ENCODE data around the gene WWC2.

The WWC2 gene

GRCh38 chr4:183288955-183289354, 189.9 kb downstream of the WWC2 start:
- H3K4me3 Mint-ChIP-seq = no peak overlapping the region
- no peaks in the 10 kb centered on the region for H3K36me3 Mint-ChIP-seq
- ATAC-seq (ENCODE audit: low read depth) (no peak), DNase-seq (ENCODE audit: low spot score in 2 of 2) (no peak)
- H3K27ac Mint-ChIP-seq = no peak overlapping the region
- H3K27me3 Mint-ChIP-seq = peaks cover 12% of the 10 kb centered on the region
- H3K9me3 Mint-ChIP-seq = no peaks in the 10 kb centered on the region
- H3K4me1 Mint-ChIP-seq = no peaks in the 10 kb centered on the region

GRCh38 chr4:183289688-183290087, 190.6 kb downstream of the WWC2 start:
- Mint-ChIP-seq H3K9me3 (no peaks in the 10 kb centered on the region), H3K4me1 (no peaks in the 10 kb centered on the region), H3K27me3 (peaks cover 10% of the 10 kb centered on the region), H3K36me3 (no peaks in the 10 kb centered on the region), H3K4me3 (no peak overlapping the region), H3K27ac (no peak overlapping the region)
- no peak for ATAC-seq (ENCODE audit: low read depth)
- no peak for DNase-seq (ENCODE audit: low spot score in 2 of 2)

- Mint-ChIP-seq H3K9me3 (no peaks in the 10 kb centered on the region), H3K36me3 (no peaks in the 10 kb centered on the region), H3K27me3 (peaks cover 8% of the 10 kb centered on the region), H3K4me3 (no peak overlapping the region), H3K4me1 (no peaks in the 10 kb centered on the region), H3K27ac (no peak overlapping the region)
- DNase-seq (ENCODE audit: low spot score in 2 of 2) (no peak), ATAC-seq (ENCODE audit: low read depth) (no peak)
Measured at GRCh38 chr4:183291070-183291469, 192.0 kb downstream of the WWC2 start.

- Mint-ChIP-seq H3K36me3 (no peaks in the 10 kb centered on the region), H3K27ac (no peak overlapping the region), H3K4me3 (no peak overlapping the region)
Measured at GRCh38 chr4:183295711-183296110, 196.7 kb downstream of the WWC2 start.

GRCh38 chr4:183297675-183298074, 198.6 kb downstream of the WWC2 start:
- no peak for ATAC-seq (ENCODE audit: low read depth)
- no peak for DNase-seq (ENCODE audit: low spot score in 2 of 2)
- H3K36me3 Mint-ChIP-seq = no peaks in the 10 kb centered on the region
- H3K4me1 Mint-ChIP-seq = peaks cover 3% of the 10 kb centered on the region
- no peak overlapping the region for H3K4me3 Mint-ChIP-seq
- no peaks in the 10 kb centered on the region for H3K9me3 Mint-ChIP-seq
- H3K27me3 Mint-ChIP-seq = peaks cover 1% of the 10 kb centered on the region
- no peak overlapping the region for H3K27ac Mint-ChIP-seq

More at GRCh38 chr4:183295711-183296110, 196.7 kb downstream of the WWC2 start:
- Mint-ChIP-seq H3K27me3 (peaks cover 1% of the 10 kb centered on the region), H3K9me3 (no peaks in the 10 kb centered on the region), H3K4me1 (peaks cover 3% of the 10 kb centered on the region)
- ATAC-seq (ENCODE audit: low read depth) = no peak
- DNase-seq (ENCODE audit: low spot score in 2 of 2) = no peak

GRCh38 chr4:183299464-183299863, 200.4 kb downstream of the WWC2 start:
- H3K27ac Mint-ChIP-seq = no peak overlapping the region
- H3K36me3 Mint-ChIP-seq = no peaks in the 10 kb centered on the region
- H3K9me3 Mint-ChIP-seq = no peaks in the 10 kb centered on the region
- H3K27me3 Mint-ChIP-seq = peaks cover 1% of the 10 kb centered on the region
- H3K4me1 Mint-ChIP-seq = peaks cover 3% of the 10 kb centered on the region
- no peak overlapping the region for H3K4me3 Mint-ChIP-seq
- DNase-seq (ENCODE audit: low spot score in 2 of 2) (no peak), ATAC-seq (ENCODE audit: low read depth) (no peak)

- Mint-ChIP-seq H3K4me1 (peaks cover 3% of the 10 kb centered on the region), H3K36me3 (no peaks in the 10 kb centered on the region), H3K9me3 (no peaks in the 10 kb centered on the region), H3K4me3 (no peak overlapping the region), H3K27me3 (peaks cover 1% of the 10 kb centered on the region), H3K27ac (no peak overlapping the region)
- DNase-seq (ENCODE audit: low spot score in 2 of 2) (no peak), ATAC-seq (ENCODE audit: low read depth) (no peak)
Measured at GRCh38 chr4:183300070-183300469, 201.0 kb downstream of the WWC2 start.

GRCh38 chr4:183300655-183301054, 201.6 kb downstream of the WWC2 start:
- H3K4me3 Mint-ChIP-seq = no peak overlapping the region
- no peak overlapping the region for H3K27ac Mint-ChIP-seq
- H3K4me1 Mint-ChIP-seq = peaks cover 3% of the 10 kb centered on the region
- H3K27me3 Mint-ChIP-seq = peaks cover 1% of the 10 kb centered on the region
- DNase-seq (ENCODE audit: low spot score in 2 of 2) = no peak
- H3K36me3 Mint-ChIP-seq = no peaks in the 10 kb centered on the region
- no peak for ATAC-seq (ENCODE audit: low read depth)
- H3K9me3 Mint-ChIP-seq = no peaks in the 10 kb centered on the region

GRCh38 chr4:183303301-183303700, 204.2 kb downstream of the WWC2 start:
- Mint-ChIP-seq H3K4me1 (no peaks in the 10 kb centered on the region), H3K36me3 (no peaks in the 10 kb centered on the region), H3K9me3 (no peaks in the 10 kb centered on the region), H3K4me3 (no peak overlapping the region), H3K27ac (no peak overlapping the region), H3K27me3 (peaks cover 1% of the 10 kb centered on the region)
- DNase-seq (ENCODE audit: low spot score in 2 of 2) = no peak
- ATAC-seq (ENCODE audit: low read depth) = no peak

GRCh38 chr4:183304067-183304466, 205.0 kb downstream of the WWC2 start:
- Mint-ChIP-seq H3K27me3 (peaks cover 1% of the 10 kb centered on the region), H3K4me3 (no peak overlapping the region), H3K9me3 (no peaks in the 10 kb centered on the region), H3K27ac (no peak overlapping the region), H3K36me3 (no peaks in the 10 kb centered on the region), H3K4me1 (no peaks in the 10 kb centered on the region)
- DNase-seq (ENCODE audit: low spot score in 2 of 2) (no peak), ATAC-seq (ENCODE audit: low read depth) (no peak)

GRCh38 chr4:183304538-183304937, 205.5 kb downstream of the WWC2 start:
- H3K9me3 Mint-ChIP-seq = no peaks in the 10 kb centered on the region
- ATAC-seq (ENCODE audit: low read depth) = no peak
- H3K4me1 Mint-ChIP-seq = no peaks in the 10 kb centered on the region
- H3K4me3 Mint-ChIP-seq = no peak overlapping the region
- no peak overlapping the region for H3K27ac Mint-ChIP-seq
- no peaks in the 10 kb centered on the region for H3K36me3 Mint-ChIP-seq
- DNase-seq (ENCODE audit: low spot score in 2 of 2) = no peak
- peaks cover under 1% of the 10 kb centered on the region for H3K27me3 Mint-ChIP-seq

GRCh38 chr4:183306811-183307210, 207.8 kb downstream of the WWC2 start:
- no peak for DNase-seq (ENCODE audit: low spot score in 2 of 2)
- no peaks in the 10 kb centered on the region for H3K36me3 Mint-ChIP-seq
- no peak overlapping the region for H3K27ac Mint-ChIP-seq
- no peaks in the 10 kb centered on the region for H3K27me3 Mint-ChIP-seq
- no peaks in the 10 kb centered on the region for H3K4me1 Mint-ChIP-seq
- no peak overlapping the region for H3K4me3 Mint-ChIP-seq
- H3K9me3 Mint-ChIP-seq = no peaks in the 10 kb centered on the region
- no peak for ATAC-seq (ENCODE audit: low read depth)

- H3K4me1 Mint-ChIP-seq = no peaks in the 10 kb centered on the region
- no peak for ATAC-seq (ENCODE audit: low read depth)
Measured at GRCh38 chr4:183312841-183313240, 213.8 kb downstream of the WWC2 start.

GRCh38 chr4:183314336-183314735, 215.3 kb downstream of the WWC2 start:
- DNase-seq (ENCODE audit: low spot score in 2 of 2) = no peak
- H3K27me3 Mint-ChIP-seq = peaks cover 9% of the 10 kb centered on the region
- no peak overlapping the region for H3K27ac Mint-ChIP-seq
- no peak overlapping the region for H3K4me3 Mint-ChIP-seq
- ATAC-seq (ENCODE audit: low read depth) = no peak
- H3K36me3 Mint-ChIP-seq = no peaks in the 10 kb centered on the region
- H3K4me1 Mint-ChIP-seq = no peaks in the 10 kb centered on the region
- H3K9me3 Mint-ChIP-seq = no peaks in the 10 kb centered on the region

More at GRCh38 chr4:183312841-183313240, 213.8 kb downstream of the WWC2 start:
- H3K36me3 Mint-ChIP-seq = no peaks in the 10 kb centered on the region
- peaks cover 9% of the 10 kb centered on the region for H3K27me3 Mint-ChIP-seq
- no peaks in the 10 kb centered on the region for H3K9me3 Mint-ChIP-seq
- no peak overlapping the region for H3K27ac Mint-ChIP-seq
- DNase-seq (ENCODE audit: low spot score in 2 of 2) = no peak
- no peak overlapping the region for H3K4me3 Mint-ChIP-seq

- Mint-ChIP-seq H3K27ac (no peak overlapping the region), H3K36me3 (no peaks in the 10 kb centered on the region), H3K9me3 (no peaks in the 10 kb centered on the region), H3K4me1 (no peaks in the 10 kb centered on the region), H3K4me3 (no peak overlapping the region), H3K27me3 (peaks cover 9% of the 10 kb centered on the region)
- ATAC-seq (ENCODE audit: low read depth) (no peak), DNase-seq (ENCODE audit: low spot score in 2 of 2) (no peak)
Measured at GRCh38 chr4:183314806-183315205, 215.7 kb downstream of the WWC2 start.
